LNCaP clone FGC (cell line): ENCODE measurements around the gene RMI2.

Experiments used
- DNase-seq: peaks from one replicate; pipeline ENCODE4 v3.0.0-alpha.2; 2011; ENCODE audit warnings: low read depth
- H3K4me3 ChIP-seq: 2 replicates; pipeline ENCODE4 v1.5.1; 2011; ENCODE audit warnings: mild to moderate bottlenecking, low read depth, low read length, control low read depth
- CTCF ChIP-seq: IDR thresholded peaks from 2 replicates; pipeline ENCODE4 v1.5.1; 2012; ENCODE audit warnings: mild to moderate bottlenecking; ENCODE audit not compliant: control insufficient read depth, insufficient read depth; ENCODE audit errors: extremely low read depth

The RMI2 gene

GRCh38 chr16:11319529-11320146 lies 25.6 kb upstream of the RMI2 start:
- no peak for TF ChIP-seq CTCF
- no peak overlapping the region for H3K4me3 ChIP-seq
- DNase-seq, result no peak

GRCh38 chr16:11320170-11320569 lies 25.1 kb upstream of the RMI2 start:
- no peak overlapping the region for H3K4me3 ChIP-seq
- TF ChIP-seq CTCF, result no peak
- no peak for DNase-seq

- no peak overlapping the region for H3K4me3 ChIP-seq
- no peak for TF ChIP-seq CTCF
- no peak for DNase-seq
Measured at GRCh38 chr16:11321662-11322061, 23.6 kb upstream of the RMI2 start.

GRCh38 chr16:11322823-11323222 lies 22.4 kb upstream of the RMI2 start:
- no peak overlapping the region for H3K4me3 ChIP-seq
- TF ChIP-seq CTCF, result no peak
- no peak for DNase-seq

GRCh38 chr16:11323551-11324336 lies 21.5 kb upstream of the RMI2 start:
- no peak for TF ChIP-seq CTCF
- H3K4me3 ChIP-seq, result no peak overlapping the region
- DNase-seq, result no peak

GRCh38 chr16:11325404-11326083 lies 19.7 kb upstream of the RMI2 start:
- no peak for DNase-seq
- no peak for TF ChIP-seq CTCF
- no peak overlapping the region for H3K4me3 ChIP-seq
